HPDE6-E6E7 (cell line): ENCODE measurements around the gene FABP6.
"Not testable (repeated sequence)": the region's sequence is repeated elsewhere in the genome, so short reads cannot be mapped to it uniquely, and the experiment has no call there.

Experiments used
- DNase-seq: peaks from one replicate; pipeline ENCODE4 v3.0.0; 2011; ENCODE audit warnings: missing footprints; ENCODE audit errors: extremely low spot score

FABP6 gene

DNA sequence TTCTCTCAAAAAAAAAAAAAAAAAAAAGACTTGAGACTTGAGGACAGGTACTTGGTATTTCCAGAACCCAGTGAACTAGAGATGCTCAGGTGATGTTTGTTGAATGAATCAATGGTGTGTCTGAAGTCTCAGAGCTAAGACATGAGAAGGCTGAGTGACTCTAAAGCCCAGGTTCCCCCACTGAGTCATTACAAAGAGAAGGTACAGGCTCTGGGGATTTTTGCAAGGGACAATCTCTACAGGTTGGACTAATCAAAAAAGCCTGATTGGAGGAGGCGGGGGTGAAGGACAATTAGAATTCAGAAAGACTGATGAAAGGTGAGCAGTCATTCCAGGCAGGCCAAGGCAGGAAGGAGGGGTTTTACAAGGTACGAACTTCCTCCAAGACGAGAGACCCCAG, 8.2 kb upstream of the FABP6 start:
- DNase-seq: no peak

DNA sequence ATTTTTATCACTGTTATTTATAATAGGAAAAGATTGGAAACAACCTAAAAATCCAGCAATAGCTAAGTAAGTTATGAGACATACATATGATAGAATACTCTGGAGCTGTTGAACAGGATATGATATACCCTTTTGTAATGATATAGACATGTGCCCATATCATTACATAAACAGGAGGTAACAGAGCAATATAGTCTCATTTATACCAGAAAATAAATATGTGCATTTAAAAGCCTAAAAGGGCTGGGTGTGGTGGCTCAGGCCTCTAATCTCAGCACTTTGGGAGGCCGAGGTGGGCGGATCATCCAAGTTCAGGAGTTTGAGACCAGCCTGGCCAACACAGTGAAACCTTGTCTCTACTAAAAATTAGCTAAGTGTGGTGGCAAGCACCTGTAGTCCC, 2.3 kb upstream of the FABP6 start:
- no peak for DNase-seq

DNA sequence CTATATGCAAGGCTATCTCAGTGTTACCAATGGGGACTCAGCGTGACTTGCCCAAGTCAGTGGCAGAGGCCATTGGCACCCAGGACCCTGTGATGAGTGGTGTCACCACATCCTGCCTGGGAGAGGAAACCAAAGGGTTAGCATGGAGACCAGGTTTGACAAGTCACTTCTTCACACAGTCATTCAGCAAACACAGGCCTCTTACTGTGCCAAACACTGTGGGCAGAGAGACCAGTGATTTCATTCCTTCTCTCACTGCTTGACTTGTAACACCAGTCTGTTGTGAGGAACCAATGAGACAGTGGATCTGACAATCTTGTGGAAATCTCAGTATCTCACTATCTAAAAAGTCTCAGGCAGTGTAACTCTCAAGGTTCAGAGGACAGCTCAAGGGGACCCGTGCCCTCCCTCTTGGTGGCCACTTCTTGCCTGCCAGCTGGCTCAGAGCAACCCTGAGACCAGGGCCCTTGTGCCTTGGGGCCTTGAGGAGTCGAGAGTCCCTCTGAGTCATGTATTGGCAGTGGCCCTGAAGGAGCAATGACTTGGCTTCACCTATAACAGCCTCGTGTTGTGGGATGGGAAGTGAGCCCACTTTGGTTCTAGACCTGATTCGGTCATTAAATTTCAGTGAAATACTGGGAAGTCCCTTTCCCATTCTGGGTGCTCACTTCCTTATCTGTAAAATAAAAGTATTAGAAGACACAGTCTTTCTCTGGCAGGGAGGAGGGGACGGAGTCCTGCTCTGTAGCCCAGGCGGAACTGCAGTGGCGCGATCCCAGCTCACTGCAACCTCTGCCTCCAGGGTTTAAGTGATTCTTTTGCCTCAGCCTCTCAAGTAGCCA, 1.6 kb downstream of the FABP6 start:
- DNase-seq: no peak

DNA sequence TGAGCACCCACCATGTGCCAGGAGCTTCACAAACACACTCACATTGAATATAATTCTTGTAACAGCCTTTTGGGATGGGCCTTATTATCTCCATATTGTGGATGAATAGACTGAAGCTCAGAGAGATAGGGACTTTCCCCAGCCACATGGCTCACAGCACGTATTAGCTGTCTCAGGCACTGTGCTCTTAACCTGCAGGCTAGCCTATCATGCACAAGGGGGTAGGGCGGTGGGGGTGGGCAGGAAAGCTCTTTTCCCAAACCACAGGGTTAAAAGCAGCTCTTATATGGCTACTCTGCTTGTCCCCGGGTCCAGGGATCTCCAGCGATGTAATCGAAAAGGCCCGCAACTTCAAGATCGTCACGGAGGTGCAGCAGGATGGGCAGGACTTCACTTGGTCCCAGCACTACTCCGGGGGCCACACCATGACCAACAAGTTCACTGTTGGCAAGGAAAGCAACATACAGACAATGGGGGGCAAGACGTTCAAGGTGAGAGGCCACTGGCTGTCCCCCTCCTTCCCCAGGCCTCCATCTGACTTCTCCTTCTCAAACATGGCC, 2.6 kb downstream of the FABP6 start:
- DNase-seq: no peak

GRCh38 chr5:160233215-160233614, 3.9 kb downstream of the FABP6 start:
- no peak for DNase-seq

DNA sequence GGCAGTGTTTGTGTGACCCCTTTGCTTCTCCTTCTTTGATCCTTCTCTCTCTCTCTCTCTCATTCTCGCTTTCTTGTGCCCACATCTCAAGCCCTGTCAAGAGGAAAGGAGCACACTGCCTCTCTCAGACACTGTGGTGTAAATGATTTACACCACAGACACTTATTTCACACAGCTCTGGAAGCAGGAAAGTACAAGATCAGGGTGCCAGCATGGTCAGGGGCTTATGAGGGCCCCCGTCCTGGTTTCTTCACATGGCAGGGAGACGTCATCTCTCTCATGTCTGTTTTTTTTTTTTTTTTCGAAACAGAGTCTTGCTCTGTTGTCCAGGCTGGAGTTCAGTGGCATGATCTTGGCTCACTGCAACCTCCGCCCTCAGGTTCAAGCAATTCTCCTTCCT, 6.4 kb downstream of the FABP6 start:
- no peak for DNase-seq

GRCh38 chr5:160237571-160238093, 8.3 kb downstream of the FABP6 start:
- no peak for DNase-seq

DNA sequence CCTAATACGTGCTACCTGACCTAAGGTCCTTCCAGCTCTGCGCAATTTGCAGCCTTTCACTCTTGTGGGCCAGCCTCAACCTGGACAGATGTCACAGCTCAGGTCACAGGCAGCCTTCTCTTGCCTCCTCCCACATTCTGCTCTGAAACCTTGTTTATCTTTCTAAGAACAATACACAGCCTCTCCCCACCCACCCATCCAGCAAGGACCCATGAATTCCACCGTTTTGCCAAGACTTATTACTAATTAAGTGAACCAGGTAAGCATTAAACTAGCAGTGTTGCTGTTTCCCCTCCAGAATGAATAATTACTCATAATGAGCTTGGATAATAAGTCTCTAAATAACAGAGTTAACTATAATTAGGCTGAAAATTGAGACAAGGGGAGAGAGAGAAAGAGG, 11.0 kb downstream of the FABP6 start:
- no peak for DNase-seq

DNA sequence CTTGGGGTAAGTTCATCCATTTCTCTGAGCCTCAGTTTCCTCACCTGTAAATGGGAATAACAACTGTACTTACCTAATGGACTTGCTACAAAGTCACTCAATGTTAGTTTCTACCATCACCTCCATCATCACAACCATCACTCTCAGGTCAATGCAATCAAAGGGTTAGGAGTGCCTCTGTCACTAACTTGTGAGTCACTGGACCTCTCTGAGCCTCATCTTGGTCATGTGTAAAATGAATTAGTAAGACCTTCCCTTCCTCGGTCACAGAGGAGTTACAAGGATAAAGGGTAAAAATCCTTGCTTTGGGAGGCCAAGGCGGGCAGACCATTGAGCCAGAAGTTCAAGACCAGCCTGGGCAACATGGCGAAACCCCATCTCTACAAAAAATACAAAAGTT, 12.8 kb downstream of the FABP6 start:
- no peak for DNase-seq

DNA sequence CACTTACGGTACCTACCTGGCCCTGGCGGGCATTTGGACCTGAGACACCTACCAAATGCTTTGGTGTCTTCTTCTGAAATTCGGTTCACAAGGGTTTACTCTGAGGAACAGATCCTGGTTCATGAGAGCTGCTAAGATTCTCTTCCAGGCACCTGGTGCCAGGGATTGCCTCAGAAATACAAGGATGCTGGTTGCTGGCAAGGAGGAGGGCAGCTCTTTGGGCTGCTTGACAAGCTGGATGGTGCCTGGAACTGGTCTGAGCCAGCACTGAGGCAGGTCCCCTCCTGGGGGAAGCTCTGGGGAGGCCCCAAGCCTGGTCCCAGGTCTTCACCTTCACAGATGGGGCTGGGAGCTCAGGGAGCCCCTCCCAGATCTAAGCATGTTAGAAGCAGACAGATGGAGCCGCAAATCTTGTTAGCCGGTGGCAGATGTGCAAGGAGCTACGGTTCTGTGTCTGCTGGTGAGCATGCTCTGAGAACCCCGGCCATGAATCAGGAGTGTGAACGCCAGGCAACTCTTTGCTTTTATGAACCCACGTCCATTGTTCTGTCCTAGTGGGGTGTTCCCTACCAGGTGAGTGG, 16.3 kb downstream of the FABP6 start:
- no peak for DNase-seq

DNA sequence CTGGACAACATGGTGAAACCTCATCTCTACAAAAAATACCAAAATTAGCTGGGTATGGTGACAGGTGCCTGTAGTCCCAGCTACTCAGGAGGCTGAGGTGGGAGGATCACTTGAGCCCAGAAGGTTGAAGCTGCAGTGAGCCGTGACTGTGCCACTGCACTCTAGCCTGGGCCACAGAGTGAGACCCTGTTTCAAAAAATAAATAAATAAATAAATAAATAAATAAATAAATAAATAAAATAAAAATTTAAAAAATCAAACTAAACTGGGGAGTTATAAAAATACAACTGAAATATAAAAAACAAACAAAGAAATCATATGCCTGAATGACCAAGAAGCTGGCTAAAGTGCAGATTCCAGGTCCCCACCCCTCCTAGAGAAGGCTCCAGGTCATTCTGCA, 20.3 kb downstream of the FABP6 start:
- DNase-seq: not testable (repeated sequence)

GRCh38 chr5:160250226-160250625, 20.9 kb downstream of the FABP6 start:
- DNase-seq: no peak

- DNase-seq: no peak
These were observed 21.5 kb downstream of the FABP6 start for GRCh38 chr5:160250826-160251225.

- no peak for DNase-seq
These were observed 22.3 kb downstream of the FABP6 start for GRCh38 chr5:160251406-160252155.

GRCh38 chr5:160252916-160253315, 23.6 kb downstream of the FABP6 start:
- no peak for DNase-seq

GRCh38 chr5:160253441-160253840, 24.1 kb downstream of the FABP6 start:
- DNase-seq: no peak

GRCh38 chr5:160254706-160255105, 25.4 kb downstream of the FABP6 start:
- no peak for DNase-seq

DNA sequence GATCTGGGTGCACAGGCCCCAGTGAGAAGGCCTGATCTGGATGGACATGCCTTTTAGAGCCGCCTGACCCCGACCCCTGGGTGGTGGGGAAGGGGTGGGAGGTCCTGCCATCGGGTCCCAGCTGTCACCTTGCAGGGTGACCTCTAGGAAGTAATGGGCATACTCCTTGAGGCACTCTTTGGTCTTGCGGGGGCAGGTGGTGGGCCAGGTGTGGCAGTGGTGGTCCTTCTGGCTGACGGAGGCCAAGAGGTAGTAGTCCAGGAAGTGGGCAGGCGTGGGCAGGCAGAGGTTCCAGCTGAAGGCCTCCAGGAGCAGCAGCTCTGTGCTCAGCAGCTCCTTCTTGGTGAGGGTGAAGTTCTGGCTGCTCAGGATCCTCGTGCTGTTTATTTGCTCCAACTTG, 30.0 kb downstream of the FABP6 start:
- DNase-seq: no peak

DNA sequence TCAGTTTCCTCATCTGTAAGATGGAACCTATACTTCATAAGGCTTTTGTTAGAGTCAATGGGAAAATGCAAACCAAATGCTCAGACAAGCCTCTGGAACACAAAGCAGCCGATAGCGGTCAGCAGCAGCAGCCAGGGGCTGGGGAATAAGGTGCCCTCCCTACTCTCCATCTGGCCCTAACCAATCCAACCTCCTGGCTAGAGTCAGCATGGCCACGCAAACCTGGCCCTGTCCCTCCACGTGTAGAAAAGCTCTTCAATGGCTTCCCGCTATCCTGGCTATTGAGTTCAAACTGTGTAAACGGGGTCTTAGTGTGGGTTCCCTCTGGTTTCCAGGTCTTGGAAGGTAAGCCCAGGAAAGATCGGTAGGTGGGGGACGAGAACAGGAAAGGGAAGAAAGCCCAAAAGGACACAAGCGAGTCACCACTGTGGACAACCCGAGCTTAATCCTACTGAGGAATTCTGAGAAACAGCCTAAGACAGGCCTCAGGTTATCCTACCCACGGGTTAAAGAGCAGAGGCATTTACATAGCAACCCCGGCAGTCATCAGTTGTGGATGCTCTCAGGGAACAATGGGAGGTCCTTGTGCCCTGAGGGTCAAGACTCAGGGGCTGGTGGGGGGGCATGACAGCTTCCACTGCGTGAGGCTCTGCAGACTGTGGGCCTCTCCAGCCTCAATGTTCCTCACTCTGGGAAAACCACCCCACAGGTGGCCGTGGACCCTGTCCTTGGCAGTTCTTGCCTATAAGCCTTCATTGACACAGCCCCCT, 30.9 kb downstream of the FABP6 start:
- DNase-seq: no peak

- DNase-seq: no peak
These were observed 31.8 kb downstream of the FABP6 start for GRCh38 chr5:160260881-160261815.
